Activated CD4-positive, alpha-beta T cell treated with anti-CD3 and anti-CD28 coated beads, Interleukin-2, amount 50 U/mL, for 4 hours (primary cell): ENCODE data around the gene INSM1.
"Not testable (repeated sequence)": the region's sequence is repeated elsewhere in the genome, so short reads cannot be mapped to it uniquely, and the experiment has no call there.

Experiments used
- DNase-seq, 2 experiments: peaks; one replicate each; pipeline ENCODE4 v3.0.0-alpha.2; 2020

Gene INSM1

GRCh38 chr20:20367575-20368417 is at the start of gene INSM1:
Gene INSM1 (plus strand): TSS chr20:20368104. CDS start chr20:20368268, 164 bp downstream.
- no peak for DNase-seq

GRCh38 chr20:20318365-20319161 is 49.3 kb upstream of the INSM1 start:
- DNase-seq = no peak

- DNase-seq = no peak
Observed at GRCh38 chr20:20321134-20321533, 46.8 kb upstream of the INSM1 start.

- DNase-seq = no peak
Observed at GRCh38 chr20:20321917-20322316, 46.0 kb upstream of the INSM1 start.

GRCh38 chr20:20322912-20323311 is 45.0 kb upstream of the INSM1 start:
- no peak for DNase-seq

- no peak for DNase-seq
Observed at GRCh38 chr20:20327746-20328145, 40.2 kb upstream of the INSM1 start.

- no peak for DNase-seq
Observed at GRCh38 chr20:20329564-20329963, 38.3 kb upstream of the INSM1 start.

- no peak for DNase-seq
Observed at GRCh38 chr20:20331156-20331555, 36.7 kb upstream of the INSM1 start.

GRCh38 chr20:20331817-20332216 is 36.1 kb upstream of the INSM1 start:
- no peak for DNase-seq

- no peak for DNase-seq
Observed at GRCh38 chr20:20333866-20334265, 34.0 kb upstream of the INSM1 start.

GRCh38 chr20:20334489-20334888 is 33.4 kb upstream of the INSM1 start:
- DNase-seq = no peak

- DNase-seq = no peak
Observed at GRCh38 chr20:20338133-20338730, 29.7 kb upstream of the INSM1 start.

- DNase-seq = no peak
Observed at GRCh38 chr20:20340443-20340842, 27.5 kb upstream of the INSM1 start.

GRCh38 chr20:20341371-20341770 is 26.5 kb upstream of the INSM1 start:
- no peak for DNase-seq

GRCh38 chr20:20342066-20342465 is 25.8 kb upstream of the INSM1 start:
- no peak for DNase-seq

- no peak for DNase-seq
Observed at GRCh38 chr20:20343932-20344331, 24.0 kb upstream of the INSM1 start.

- DNase-seq = no peak
Observed at GRCh38 chr20:20344476-20344875, 23.4 kb upstream of the INSM1 start.

- no peak for DNase-seq
Observed at GRCh38 chr20:20353576-20353975, 14.3 kb upstream of the INSM1 start.

- not testable (repeated sequence) for DNase-seq
Observed at GRCh38 chr20:20355503-20355902, 12.4 kb upstream of the INSM1 start.

GRCh38 chr20:20358801-20359200 is 9.1 kb upstream of the INSM1 start:
- no peak for DNase-seq

- no peak for DNase-seq
Observed at GRCh38 chr20:20359628-20360027, 8.3 kb upstream of the INSM1 start.

- DNase-seq = no peak
Observed at GRCh38 chr20:20360464-20360863, 7.4 kb upstream of the INSM1 start.

GRCh38 chr20:20362774-20363433 is 5.0 kb upstream of the INSM1 start:
- no peak for DNase-seq
